ENCODE measurements around the gene APOA5. TPM values are rescaled to one million over a fixed set of nuclear protein-coding genes. Genes with fewer than 3 reads are reported as not detected.
"Not testable (repeated sequence)": the region's sequence is repeated elsewhere in the genome, so short reads cannot be mapped to it uniquely, and the experiment has no call there.

Gene APOA5
- total RNA-seq, 2 experiments from 2014 or later: not detected

DNA sequence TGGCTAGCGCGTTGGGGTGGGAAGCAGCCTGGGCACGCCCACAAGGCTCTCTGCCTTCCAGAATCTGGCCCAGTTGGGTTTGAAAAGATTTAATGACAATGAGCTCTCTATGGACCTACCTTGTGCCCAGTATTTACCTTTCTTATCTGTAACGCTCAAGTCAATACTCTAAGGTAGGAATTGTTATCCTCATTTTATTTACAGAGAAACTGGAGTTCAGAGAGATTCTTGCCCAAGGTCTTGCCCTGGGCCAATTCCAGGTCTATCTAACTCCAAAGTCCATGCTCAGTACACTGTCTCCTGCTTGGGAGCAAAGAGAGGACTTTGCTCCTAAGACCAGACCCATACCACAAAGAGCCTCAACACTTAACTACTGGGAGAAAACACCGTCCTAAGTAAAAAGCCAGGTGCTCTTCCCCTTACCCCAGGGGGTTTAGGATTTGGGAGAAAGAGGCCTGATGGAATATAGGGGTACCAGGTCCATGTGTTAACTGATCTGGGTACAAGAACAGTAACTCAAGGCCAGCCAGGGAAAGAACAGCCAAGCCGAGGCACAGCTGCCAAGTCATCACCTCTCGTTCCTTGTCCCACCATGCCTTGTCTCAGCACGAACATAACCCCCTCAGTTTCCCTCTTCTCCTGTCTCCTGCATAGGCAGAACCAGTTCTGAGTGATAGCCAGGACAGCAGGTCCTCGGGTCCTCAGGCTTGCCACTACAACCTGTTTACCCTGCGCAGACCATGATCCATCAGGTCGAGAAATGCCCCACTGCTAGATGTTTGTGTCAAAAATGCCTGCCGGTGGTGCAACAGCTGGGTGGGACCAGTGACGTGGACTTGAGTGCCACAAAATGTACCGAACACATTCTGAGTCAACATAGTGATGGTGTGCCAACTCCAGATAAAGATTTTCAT is 16.8 kb upstream of the APOA5 start:
- ChIA-PET POLR2A (no interaction called here), CTCF (no interaction called here)

DNA sequence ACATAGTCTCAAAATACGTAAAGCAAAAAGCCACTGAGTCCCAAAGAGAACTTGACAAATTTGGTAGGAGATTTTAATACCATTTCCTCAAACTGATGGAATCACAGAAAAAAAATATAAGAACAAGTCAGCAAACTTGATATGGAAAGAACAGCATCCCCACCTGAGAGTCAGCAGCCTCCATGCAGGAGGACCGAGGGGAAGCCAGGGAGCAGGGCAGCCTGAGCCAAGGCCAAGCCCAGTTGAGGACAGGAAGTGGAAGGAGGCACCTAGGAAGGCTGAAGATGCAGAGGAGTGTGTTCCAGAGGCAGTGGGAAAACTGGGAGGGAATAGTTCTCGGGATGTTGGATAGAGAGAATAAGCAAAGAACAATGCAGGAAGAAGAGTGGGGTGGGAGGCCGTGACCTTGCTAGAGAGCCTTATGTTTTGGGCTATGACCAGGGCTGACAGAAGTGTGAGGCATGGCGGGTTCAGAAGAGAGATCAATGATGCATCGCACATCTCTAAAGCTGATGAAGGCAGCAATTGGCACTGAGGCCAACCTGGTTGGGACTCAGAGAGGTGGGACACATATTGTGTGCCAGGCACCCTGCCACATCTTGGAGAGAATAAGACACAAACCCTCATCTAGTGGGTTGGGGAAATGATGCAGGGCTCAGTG is 16.1 kb upstream of the APOA5 start:
- CTCF ChIA-PET: no interaction called here
- POLR2A ChIA-PET: no interaction called here

DNA sequence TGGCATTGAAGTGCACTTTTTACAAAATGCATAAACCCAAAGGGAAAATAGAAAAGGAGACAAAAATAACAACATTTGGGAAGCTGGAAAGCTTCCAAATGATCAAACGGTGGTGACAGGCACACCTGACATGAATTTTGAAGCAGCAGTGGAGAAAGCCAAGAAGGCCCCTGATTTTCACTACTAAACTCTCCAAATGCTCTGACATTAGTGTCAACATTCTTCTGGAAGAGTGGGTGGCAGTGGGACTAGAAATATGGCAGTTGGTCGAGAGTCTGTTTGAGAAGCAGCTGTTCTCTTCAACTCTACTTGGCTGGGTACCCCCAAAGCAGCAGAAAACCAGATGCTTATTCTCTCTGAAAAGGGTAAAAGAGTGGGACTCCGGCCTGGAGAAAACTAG is 12.3 kb upstream of the APOA5 start:
- ChIA-PET POLR2A (no interaction called here), CTCF (no interaction called here)

DNA sequence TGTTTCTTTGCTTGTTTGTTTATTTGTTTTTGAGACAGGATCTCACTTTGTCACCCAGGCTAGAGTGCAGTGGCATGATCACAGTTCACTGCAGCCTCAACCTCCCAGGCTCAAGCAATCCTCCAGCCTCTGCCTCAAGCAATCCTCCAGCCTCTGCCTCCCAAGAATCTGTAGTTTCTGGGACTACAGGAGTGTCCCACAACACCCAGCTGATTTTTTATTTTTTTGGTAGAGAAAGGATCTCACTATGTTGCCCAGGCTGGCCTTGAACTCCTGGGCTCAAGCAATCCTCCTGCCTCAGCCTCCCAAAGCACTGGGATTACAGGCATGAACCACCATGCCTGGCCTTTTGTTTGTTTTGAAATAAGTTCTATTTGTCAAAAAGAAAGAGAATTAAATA is 10.0 kb upstream of the APOA5 start:
- POLR2A ChIA-PET: not testable (repeated sequence)

DNA sequence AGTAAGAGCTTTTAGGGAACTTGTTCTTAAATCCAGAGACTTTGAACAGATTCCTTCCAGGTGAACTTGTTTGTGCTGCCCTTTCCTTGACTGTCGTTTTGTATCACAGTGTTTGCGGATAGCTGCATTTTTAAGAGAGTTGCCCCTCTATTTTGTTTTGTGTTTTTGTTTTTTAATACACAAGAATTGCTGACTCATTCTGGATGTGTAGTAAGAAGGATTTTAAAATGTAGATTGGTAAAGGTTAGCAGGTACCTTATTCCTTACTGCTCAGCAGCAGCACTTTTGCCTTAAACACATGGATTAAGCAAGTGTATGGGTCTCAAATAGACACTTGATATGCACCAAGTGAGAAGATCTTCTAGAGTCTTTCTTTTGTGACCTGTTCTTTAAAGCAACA is 8.9 kb upstream of the APOA5 start:
- ChIA-PET CTCF (interaction anchor here (2.4 kb wide), 1 partner anchor 10 kb away, joined by 9 read pairs; the partner anchor contains the start of gene APOA5), POLR2A (interaction anchor here (0.7 kb wide), 1 partner anchor 25 kb away, joined by 3 read pairs; no protein-coding TSS in a partner anchor)

More for the DNA sequence above, 10.0 kb upstream of the APOA5 start:
- CTCF ChIA-PET: interaction anchor here (2.4 kb wide), 1 partner anchor 11 kb away, joined by 9 read pairs; the partner anchor contains the start of gene APOA5

DNA sequence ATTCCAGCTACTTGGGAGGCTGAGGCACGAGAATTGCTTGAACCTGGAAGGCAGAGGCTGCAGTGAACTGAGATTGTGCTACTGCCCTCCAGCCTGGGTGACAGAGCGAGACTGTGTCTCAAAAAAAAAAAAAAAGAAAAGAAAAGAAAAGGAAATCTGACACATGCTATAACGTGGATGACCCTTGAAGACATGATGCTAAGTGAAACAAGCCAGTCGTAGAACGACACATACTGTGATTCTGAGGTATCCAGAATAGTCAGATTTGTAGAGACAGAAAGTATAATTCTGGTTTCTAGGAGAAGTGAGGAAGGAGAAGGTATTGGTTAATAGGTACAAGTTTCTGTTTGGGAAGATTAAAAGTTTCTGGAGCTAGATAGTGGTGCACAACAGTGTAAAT is 6.7 kb upstream of the APOA5 start:
- POLR2A ChIA-PET: interaction anchor here (0.6 kb wide), 1 partner anchor 132 kb away, joined by 3 read pairs; no protein-coding TSS in a partner anchor
- CTCF ChIA-PET: no interaction called here

DNA sequence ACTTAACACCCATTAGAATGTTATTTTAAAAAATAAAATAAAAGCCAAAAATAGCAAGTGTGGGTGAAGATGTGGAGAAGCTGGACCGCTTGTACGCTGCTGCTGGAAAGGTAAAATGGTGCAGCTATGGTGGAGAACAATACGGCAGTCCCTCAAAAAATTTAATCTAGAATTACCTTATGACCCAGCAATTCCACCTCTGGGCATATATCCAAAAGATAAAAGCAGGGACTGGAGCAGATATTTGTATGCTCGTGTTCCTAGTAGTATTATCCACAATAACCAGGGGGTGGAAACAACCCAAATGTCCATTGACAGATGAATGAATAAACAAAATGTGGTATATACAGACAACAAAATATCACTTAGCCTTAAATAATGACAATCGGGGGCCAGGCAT is 6.1 kb upstream of the APOA5 start:
- CTCF ChIA-PET: no interaction called here
- POLR2A ChIA-PET: no interaction called here

DNA sequence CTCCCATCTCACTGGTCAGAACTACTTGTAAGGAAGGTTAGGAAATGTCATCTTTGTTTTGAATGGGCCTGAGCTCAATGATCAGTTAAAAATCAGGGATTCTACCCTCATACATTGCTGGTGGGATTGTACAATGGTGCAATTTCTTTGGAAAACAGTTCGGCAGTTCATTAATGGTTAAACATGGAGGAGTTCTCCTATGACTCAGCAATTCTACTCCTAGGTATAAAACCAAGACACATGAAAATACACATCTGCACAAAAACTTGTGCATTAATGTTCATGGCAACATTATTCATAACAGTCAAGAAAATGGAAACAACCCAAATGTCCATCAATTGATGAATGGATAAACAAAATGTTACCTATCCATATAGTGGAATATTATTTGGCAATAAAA is 4.9 kb upstream of the APOA5 start:
- ChIA-PET CTCF (no interaction called here), POLR2A (no interaction called here)

DNA sequence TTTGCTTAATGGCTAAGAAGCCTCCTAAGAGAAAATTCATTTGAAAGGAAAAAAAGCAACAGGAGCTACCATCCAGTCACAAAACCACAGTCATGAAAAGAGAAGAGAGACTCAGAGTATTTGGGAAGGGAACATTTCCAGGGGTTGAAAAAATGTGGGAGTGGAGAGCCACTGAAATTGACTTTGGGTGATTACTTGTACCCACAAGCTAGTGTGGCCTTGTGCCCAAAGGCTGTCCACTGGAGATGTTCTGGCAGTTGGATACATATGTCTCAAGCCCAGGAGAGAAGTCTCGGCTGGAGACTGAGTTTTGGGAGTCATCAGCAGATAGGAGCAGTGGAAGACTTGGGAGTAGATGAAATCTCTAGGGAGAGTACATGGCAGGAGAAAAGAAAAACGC is 3.2 kb upstream of the APOA5 start:
- CTCF ChIA-PET: interaction anchor here (1.7 kb wide), 1 partner anchor 311 kb away, joined by 6 read pairs; no protein-coding TSS in a partner anchor
- POLR2A ChIA-PET: no interaction called here

DNA sequence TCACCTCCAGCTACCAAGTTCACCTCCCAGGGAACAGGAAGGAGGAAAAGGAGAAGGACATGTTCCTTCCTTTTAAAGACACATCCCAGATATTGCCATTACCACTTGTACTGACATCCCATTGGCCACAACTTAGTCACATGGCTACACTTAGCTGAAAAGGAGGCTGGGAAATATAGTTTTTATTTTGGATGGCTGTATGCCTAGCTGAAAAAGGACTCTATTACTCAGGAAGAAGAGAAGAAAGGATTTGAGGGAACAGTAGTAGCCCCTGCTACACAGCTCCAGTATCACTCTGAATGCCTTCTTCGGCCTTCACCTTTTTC is 2.1 kb upstream of the APOA5 start:
- CTCF ChIA-PET: interaction anchor here (0.6 to 5.7 kb wide), 4 partner anchors 43 to 433 kb away, joined by 3 to 56 read pairs (median 4); partner anchors contain the start of gene APOA1
- POLR2A ChIA-PET: no interaction called here

DNA sequence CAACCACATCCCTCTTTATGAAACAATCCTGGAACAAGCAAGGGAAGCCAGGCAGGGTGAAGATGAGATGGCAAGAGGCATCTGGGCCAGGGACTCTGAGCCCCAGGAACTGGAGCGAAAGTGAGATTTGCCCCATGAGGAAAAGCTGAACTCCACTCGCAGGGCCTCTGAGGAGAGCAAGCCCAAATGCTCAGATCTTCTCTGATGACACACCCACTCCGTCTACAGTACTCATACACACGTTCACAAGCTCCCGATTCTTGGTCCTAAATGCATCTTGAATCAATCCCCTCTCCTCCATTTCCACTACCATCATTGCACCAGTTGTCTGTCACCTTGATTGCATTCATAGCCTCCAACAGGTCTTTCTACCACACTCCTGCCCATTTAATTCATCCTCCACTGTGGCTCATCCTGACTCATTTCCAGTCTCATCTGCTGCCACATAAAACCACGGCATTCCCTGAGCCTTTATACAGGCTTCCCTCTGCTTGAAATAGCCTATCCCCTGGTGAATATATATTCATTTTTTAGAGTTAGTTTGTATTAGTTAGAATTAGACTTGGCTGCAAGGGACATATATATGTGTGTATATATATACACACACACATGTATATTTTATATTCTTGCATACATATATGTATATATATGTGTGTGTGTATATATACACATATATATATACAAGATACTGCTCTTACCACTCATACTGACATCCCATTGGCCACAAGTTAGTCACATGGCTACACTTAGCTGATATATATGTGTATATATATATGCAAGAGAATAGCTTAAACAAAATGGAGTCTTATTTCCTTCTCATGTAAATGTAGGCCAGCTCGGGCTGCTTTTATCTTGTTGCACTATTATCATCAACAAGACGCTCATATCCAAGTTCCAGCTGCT is 1.4 kb upstream of the APOA5 start:
- ChIA-PET POLR2A (no interaction called here), CTCF (interaction anchor here (0.6 to 5.7 kb wide), 5 partner anchors 35 to 434 kb away, joined by 3 to 56 read pairs (median 4); partner anchors contain the start of gene APOA1)

DNA sequence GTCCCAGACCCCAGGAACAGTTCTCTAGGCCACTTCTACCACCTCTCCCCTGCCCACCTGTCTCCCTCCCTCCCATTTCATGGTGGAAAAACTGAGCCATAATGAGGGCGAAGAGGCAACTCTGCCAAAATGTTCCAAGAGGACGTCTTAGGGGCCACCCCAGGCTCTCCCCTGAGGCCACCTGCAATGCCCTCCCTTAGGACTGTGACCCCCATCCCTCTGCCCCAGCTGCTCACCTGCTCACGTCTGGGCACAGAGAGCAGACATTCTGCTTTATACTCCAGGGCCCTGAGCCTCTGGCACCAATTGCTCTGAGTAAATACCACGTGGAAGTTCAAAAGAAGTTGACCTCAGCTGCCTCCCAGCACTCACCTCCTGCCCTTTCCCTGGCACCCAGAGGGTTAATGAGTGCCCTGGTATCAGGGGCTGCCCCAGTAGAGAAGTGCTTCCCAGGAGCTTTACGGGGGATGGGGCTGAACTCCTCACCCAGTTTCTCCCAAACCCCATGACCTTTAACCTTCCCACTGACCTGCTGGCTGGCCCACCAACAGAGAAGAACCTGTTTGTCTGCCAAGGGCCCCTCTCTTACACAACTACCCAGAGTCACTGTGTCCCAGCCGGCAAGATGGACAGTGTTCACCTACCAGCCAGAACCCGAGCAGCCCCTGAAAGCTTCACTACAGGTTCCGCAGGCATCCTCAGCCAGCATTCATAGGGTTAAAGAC is 627 bp upstream of the APOA5 start:
- ChIA-PET POLR2A (no interaction called here), CTCF (interaction anchor here (0.9 to 5.7 kb wide), 5 partner anchors 21 to 314 kb away, joined by 3 to 56 read pairs (median 3); partner anchors contain the start of gene APOA1)

DNA sequence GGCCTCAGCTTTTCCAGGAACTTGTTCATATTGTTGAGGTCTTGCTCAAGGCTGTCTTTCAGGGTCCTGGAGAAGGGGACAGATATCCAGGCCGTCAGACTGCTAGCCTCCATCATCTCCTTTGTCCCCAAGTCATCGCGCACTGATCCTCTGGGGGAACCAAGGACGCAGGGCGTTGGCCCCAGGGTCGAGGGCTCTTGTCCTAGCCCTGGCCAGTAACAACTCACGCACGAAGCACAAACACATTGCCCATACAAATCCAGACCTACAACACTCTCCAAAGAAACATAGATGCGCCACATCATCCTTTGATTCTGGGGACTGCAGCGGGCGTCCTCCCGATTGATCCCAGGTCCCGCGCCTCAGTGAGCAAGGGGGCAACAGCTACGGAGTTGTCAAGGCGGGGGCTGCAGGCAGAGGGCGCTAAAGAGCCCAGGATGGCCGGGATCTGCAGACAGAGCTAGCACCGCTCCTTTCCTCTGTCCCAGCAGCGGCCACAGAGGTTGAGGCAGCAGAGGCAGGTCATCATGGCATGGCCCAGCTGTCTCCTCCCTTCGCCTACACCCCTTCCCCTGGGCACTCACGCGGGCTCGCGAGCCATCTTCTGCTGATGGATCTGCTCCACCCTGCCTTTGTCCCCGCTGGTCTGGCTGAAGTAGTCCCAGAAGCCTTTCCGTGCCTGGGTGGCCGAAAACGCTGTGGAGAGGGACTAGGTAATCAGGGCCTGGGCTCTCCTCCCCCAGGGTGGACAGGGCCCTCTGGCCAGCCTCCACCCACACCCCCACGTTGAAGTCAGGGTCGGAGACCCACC is 472 bp downstream of the APOA5 start:
- ChIA-PET POLR2A (interaction anchor here (0.5 to 1.9 kb wide), 3 partner anchors 16 to 307 kb away, joined by 3 to 12 read pairs (median 10); partner anchors contain the start of gene SIK3), CTCF (interaction anchor here (0.5 to 5.7 kb wide), 23 partner anchors 8 to 436 kb away, joined by 3 to 56 read pairs (median 4); partner anchors contain the start of genes APOA1 and SIDT2)

DNA sequence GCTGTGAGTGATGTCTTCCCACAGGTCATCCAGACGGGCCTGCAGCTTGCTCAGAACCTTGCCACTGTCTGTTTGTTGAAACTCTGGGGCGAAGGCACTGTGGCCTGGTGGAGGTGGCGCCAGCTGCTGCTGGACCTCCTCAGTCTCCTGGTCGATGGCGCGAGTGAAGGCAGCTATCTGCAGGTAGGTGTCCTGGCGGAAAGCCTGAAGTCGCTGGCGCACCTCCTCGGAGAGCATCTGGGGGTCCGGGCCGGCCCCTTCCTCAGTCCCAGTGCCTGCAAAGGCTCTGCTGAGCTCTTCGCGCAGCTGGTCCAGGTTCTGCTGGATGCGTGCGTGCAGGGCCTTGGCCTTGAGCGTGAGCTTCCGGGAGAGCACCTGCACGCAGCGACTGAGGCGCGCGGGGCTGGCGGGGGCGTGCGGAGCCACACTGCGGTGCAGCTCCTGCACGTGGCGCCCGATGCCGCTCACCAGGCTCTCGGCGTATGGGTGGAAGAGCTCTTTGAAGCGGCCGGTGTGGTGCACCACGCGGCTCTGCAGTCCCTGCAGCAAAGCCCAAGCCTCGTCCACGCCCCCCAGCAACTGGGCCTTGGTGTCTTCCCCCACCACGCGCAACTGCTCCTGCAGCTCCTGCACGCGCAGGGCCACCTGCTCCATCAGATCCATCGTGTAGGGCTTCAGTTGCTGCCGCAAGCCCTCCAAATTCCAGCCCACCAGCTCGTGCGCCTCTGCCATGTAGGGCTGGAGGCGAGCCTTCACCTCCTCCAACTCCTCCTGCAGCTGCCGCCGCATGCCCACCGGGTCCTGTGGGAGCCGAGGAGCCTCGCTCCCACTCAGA is 1.3 kb downstream of the APOA5 start:
- ChIA-PET CTCF (interaction anchor here (0.5 to 5.7 kb wide), 24 partner anchors 8 to 436 kb away, joined by 3 to 56 read pairs (median 4); partner anchors contain the start of genes APOA1 and SIDT2), POLR2A (interaction anchor here (0.5 to 1.9 kb wide), 4 partner anchors 15 to 308 kb away, joined by 3 to 12 read pairs (median 8); partner anchors contain the start of gene SIK3)

DNA sequence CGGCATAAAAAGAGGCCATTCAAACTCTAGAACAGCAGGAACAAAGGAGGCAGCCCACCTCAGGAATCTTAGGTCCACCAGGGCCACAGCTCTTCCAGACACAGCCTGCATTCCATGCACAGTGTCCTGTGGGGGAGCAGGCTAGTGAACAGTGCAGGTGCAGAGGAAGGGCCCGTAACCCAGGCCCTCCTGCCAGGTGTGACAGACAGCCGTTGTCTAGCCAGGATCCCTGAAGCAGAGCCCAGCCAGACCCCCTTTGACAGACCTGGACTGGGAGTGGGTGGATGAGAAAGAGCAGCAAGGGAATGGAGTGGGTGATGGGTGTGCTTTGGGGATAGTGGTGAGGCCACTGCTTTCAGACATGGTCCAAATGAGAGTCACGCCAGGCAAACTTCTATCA is 2.7 kb downstream of the APOA5 start:
- ChIA-PET CTCF (interaction anchor here (1.4 to 5.7 kb wide), 3 partner anchors 28 to 318 kb away, joined by 3 to 56 read pairs (median 40); partner anchors contain the start of gene APOA1), POLR2A (interaction anchor here (0.5 kb wide), 1 partner anchor 314 kb away, joined by 3 read pairs; no protein-coding TSS in a partner anchor)

DNA sequence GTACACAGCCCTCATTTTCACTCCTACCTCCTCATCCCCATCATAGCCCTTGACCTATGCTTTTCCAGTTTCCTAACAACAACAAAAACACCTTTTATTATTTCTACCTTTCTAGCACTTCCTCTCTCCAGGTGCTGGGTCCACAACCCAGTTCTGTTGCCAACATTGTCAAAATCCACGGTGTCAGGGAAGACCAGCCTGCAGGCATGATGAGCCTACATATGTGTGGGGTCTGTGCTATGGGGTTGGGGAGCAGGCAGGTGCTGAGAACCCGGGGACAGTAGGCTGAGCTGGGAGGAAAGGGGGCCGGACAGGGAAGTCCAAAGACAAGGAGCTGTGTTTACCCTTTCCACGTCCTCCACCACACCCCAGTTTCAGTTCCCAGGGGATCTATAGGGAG is 3.1 kb downstream of the APOA5 start:
- POLR2A ChIA-PET: interaction anchor here (0.5 to 1.8 kb wide), 5 partner anchors 10 to 315 kb away, joined by 3 to 8 read pairs (median 5); no protein-coding TSS in a partner anchor
- CTCF ChIA-PET: interaction anchor here (1.1 to 4.1 kb wide), 2 partner anchors 45 to 318 kb away, joined by 3 to 40 read pairs; no protein-coding TSS in a partner anchor
